Muscle layer of duodenum (tissue), 2 donors: ENCODE results near the gene ARRDC1.
"Not testable (repeated sequence)": the region's sequence is repeated elsewhere in the genome, so short reads cannot be mapped to it uniquely, and the experiment has no call there.

Experiments used
- H3K27ac ChIP-seq: one replicate; pipeline ENCODE4 v1.7.0; 2013; ENCODE audit warnings: mild to moderate bottlenecking, low read length
- H3K27me3 ChIP-seq: one replicate; pipeline ENCODE4 v1.7.0; 2013; ENCODE audit warnings: low read depth, mild to moderate bottlenecking, control low read depth, low read length
- H3K36me3 ChIP-seq, 2 donors: one replicate each; pipeline ENCODE4 v1.7.0; 2013; ENCODE audit warnings: low read length in 2 of 2, control low read depth in 1 of 2, mild to moderate bottlenecking in 1 of 2; ENCODE audit not compliant: insufficient read depth in 2 of 2, control insufficient read depth in 1 of 2
- H3K4me1 ChIP-seq, 2 donors: one replicate each; pipeline ENCODE4 v1.7.0; 2013; ENCODE audit warnings: low read length in 2 of 2, mild to moderate bottlenecking in 2 of 2, control low read depth in 1 of 2, moderate library complexity in 1 of 2; ENCODE audit not compliant: insufficient read depth in 2 of 2, control insufficient read depth in 1 of 2
- H3K4me3 ChIP-seq, 2 donors: one replicate each; pipeline ENCODE4 v1.7.0; 2013; ENCODE audit warnings: low read length in 2 of 2, low read depth in 1 of 2, mild to moderate bottlenecking in 1 of 2
- H3K9me3 ChIP-seq, 2 donors: one replicate each; pipeline ENCODE4 v1.7.0; 2013; ENCODE audit warnings: low read length in 2 of 2, control low read depth in 1 of 2, mild to moderate bottlenecking in 1 of 2; ENCODE audit not compliant: control insufficient read depth in 1 of 2
- donor health status: healthy.

The ARRDC1 gene

DNA sequence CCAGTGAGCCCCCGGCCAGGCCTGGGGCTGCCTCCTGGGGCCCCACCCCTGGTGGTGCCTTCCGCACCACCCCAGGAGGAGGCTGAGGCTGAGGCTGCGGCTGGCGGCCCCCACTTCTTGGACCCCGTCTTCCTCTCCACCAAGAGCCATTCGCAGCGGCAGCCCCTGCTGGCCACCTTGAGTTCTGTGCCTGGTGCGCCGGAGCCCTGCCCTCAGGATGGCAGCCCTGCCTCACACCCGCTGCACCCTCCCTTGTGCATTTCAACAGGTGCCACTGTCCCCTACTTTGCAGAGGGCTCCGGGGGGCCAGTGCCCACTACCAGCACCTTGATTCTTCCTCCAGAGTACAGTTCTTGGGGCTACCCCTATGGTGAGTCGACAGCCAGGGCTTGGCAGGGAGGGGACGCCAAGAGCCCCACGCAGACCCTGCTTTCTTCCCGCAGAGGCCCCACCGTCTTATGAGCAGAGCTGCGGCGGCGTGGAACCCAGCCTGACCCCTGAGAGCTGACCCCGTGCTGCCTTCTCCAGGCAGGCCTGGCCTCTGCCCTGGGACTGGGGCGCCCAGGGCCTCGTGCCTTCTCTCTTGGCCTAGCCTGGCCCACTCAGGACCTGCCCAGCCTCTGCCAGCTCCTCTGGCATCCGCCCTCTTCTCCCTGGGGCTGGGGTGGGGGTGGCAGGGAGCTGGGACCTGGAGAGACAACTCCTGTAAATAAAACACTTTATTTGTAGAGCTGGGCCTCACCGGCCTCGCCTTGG, 9.3 kb downstream of the ARRDC1 start:
- H3K9me3 ChIP-seq: no peaks in the 10 kb centered on the region
- no peak overlapping the region for H3K27ac ChIP-seq
- no peaks in the 10 kb centered on the region for H3K27me3 ChIP-seq
- peaks cover 8 to 28% of the 10 kb centered on the region in 2 donors for H3K36me3 ChIP-seq
- peaks cover 20 to 28% of the 10 kb centered on the region in 2 donors for H3K4me1 ChIP-seq
- no peak overlapping the region for H3K4me3 ChIP-seq

DNA sequence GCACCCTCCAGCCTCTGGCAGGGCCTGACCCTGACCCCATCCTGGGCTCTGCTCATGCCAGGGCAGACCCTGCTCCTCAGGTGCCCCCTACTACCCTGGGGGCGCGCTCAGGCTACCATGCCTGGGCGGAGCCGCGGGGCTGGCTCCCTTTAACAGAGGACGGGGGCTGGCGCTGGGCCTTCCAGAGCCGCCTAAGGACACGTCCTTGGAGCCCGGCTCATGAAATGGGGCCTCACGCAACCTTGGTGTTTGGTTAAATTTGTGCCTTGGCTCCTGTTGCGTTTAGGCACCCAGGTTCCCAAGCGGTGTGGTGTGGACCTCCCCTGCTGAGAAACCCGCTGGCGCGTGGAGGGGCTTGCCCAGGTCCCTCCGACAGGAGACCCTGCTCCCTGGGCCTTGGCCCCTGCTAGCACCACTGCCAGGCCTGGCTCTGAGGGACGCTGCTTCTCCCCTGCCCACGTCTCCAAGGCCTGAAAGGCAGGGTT, 9.9 kb downstream of the ARRDC1 start:
- no peaks in the 10 kb centered on the region for H3K27me3 ChIP-seq
- no peak overlapping the region for H3K4me3 ChIP-seq
- no peaks in the 10 kb centered on the region for H3K9me3 ChIP-seq
- peaks cover 23 to 34% of the 10 kb centered on the region in 2 donors for H3K4me1 ChIP-seq
- peaks cover 8 to 28% of the 10 kb centered on the region in 2 donors for H3K36me3 ChIP-seq
- H3K27ac ChIP-seq: no peak overlapping the region

DNA sequence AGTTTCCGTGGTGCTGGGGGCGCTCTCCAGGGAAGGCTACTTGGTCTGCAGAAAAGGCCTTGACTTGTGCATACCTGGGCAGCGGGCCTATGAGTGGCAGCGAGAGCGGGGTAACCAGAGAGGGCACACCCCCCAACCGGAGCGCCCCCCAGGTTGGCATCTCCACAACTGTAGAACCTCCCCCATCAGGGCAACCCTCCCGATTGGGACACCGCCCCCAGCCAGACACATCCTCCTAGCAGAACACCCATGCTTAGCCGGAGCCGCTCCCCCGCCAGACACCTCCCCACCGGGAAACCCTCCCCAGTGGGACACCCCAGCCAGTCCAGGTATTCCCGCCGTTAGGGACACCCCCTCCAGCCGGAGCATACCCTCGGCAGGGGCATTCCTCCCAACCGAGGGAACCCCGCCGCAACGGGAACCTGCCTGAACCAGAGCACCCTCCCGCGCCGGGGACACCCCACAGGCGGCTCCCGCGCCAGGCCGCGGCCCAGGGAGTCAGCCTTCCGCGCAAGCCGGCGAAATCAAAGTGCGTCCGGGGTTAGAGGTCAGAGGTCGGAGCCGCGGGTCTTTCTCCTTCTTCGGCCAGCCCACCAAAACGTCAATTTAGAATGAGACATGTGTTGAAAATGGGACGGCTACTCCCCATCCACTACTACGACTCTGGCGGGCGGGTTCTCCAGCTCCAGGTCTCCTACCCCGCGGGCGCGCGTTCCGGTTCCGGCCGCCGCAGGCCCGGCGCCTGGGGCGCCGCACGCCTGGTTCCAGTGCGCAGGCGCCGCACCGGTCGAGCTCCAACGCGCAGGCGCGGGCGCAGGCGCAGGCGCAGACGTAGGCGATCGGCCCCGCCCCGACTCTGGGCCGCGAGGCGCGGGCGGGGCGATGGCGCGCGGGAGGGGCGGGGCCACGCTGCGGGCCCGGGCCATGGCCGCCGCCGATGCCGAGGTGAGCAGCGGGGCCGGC, 12.9 kb downstream of the ARRDC1 start, which contains the start of gene EHMT1:
Gene EHMT1 (plus strand): TSS at position 901 of the 963 bp plus-strand sequence. CDS start 24 bp downstream, at position 925.
- Histone ChIP-seq H3K9me3 (no peaks in the 10 kb centered on the region), H3K4me3 (peak within 1 kb of the TSS; percentile 89 to 97), H3K27me3 (no peaks in the 10 kb centered on the region), H3K36me3 (peaks cover 8 to 28% of the 10 kb centered on the region in 2 donors), H3K27ac (peak within 1 kb of the TSS; percentile 91), H3K4me1 (peaks cover 18 to 32% of the 10 kb centered on the region in 2 donors)

DNA sequence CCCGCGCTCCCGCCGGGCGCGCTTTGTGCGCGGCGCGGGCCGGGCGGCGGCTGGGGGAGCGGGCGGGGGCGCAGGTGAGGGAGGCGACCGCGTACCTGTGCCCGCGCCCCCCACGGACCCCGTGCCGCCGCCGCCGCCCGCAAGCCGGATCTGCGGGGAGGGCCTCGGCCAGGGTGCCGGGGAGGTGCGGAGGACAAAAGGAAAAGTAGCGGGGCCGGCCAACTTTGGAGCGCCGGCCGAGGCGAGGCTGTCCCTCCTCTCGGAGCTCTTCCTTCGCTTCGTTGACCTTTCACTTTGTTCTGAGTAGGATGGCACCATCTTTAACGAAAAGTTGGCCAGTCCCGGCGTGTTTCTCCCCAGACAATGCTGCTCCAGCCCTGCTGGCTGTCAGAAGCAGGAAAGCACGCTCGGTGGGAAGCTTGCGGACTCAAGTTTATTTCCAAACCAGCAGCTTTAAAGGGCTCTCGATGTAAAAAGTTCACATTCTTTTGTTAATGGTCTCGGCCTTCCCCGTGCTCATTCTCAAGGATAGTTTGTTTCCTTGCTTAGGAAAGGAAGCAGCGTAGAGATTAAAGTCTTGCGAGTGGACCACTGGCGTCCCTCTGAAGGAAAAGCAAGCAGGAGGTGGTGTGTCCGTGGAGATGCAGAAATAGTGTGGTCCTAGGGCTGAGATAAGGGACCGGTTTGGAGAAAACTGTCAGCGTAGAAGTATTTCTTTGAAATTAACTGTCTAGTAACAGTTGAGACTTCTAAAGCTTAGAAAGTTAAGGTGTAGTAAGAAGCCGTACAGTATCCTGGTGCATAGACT, 14.0 kb downstream of the ARRDC1 start:
- Histone ChIP-seq H3K4me1 (peaks cover 18 to 31% of the 10 kb centered on the region in 2 donors), H3K9me3 (no peaks in the 10 kb centered on the region), H3K36me3 (peaks cover 8 to 18% of the 10 kb centered on the region in 2 donors), H3K27ac (peak overlapping the region; percentile 88), H3K27me3 (no peaks in the 10 kb centered on the region), H3K4me3 (peak overlapping the region; percentile 89 to 97)

DNA sequence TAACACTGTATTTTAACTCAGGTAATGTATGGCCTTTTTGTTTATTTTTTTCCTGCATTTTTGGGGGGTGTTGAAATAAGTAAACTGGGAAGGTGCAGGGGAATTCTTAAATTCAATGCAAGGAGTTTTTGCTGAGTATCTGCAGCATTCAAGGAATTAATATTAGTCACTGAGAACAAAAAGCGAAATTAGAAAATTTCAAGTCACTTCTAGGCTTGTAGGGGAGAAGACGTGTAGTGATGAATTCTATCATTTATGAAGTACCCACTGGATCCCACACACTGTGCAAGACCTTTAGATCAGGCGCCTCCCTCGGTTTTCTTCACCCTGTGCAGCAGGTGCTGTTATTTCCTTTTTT, 14.5 kb downstream of the ARRDC1 start:
- H3K27ac ChIP-seq: peak overlapping the region; percentile 88
- H3K27me3 ChIP-seq: no peaks in the 10 kb centered on the region
- H3K4me1 ChIP-seq: peaks cover 18 to 31% of the 10 kb centered on the region in 2 donors

DNA sequence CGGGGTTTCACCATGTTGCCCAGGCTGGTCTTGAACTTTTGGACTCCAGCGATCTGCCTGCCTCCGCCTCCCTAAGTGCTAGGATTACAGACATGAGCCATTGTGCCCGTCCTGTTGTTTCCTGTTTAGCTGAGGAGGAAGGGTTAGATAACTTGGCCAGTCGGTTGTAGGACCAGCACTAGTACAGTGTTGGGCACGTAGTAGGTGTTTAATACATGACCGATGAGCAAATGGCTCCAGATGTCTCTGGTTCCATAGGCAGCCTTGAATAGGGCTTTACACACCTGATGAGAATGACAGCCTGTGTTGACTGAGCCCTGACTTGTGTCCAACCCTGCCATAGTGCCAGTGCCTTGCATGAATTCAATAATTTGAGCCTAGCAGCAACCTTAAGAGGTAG, 15.1 kb downstream of the ARRDC1 start:
- Histone ChIP-seq H3K4me1 (peaks cover 18 to 31% of the 10 kb centered on the region in 2 donors), H3K27ac (no peak overlapping the region), H3K9me3 (no peaks in the 10 kb centered on the region), H3K27me3 (no peaks in the 10 kb centered on the region), H3K36me3 (peaks cover 3 to 8% of the 10 kb centered on the region in 2 donors), H3K4me3 (no peak overlapping the region)

More for the DNA sequence above, 14.5 kb downstream of the ARRDC1 start:
- Histone ChIP-seq H3K36me3 (peaks cover 8 to 14% of the 10 kb centered on the region in 2 donors), H3K9me3 (no peaks in the 10 kb centered on the region), H3K4me3 (peak overlapping the region; percentile 89 to 97)

DNA sequence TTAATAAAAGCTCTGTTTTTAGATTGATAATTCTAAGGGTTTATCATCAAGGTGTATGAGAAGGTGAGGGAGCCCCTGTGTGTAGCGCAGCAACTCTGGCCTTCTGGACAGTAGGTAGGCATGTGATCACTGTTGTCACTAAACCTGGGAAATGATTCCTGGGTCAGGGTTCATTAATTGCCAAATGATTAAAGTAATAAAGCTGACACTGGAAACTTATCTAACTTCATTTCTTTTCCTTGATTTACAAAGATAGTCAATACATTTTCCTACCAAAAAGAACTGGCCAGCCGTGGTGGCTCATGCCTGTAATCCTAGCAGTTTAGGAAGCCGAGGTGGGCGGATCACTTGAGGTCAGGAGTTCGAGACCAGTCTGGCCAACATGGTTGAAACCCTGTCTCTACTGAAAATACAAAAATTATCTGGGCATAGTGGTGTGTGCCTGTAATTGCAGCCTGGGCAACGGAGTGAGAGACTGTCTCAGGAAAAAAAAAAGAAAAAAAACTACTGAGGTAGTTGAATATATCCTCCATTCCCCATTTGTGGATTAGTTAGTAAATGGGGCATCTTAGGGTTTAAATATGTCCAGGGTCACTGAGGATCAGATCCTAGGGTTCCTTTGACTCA, 15.8 kb downstream of the ARRDC1 start:
- Histone ChIP-seq H3K36me3 (peaks cover 0 to 5% of the 10 kb centered on the region in 2 donors), H3K27me3 (no peaks in the 10 kb centered on the region), H3K4me1 (peaks cover 18 to 31% of the 10 kb centered on the region in 2 donors), H3K9me3 (no peaks in the 10 kb centered on the region), H3K27ac (no peak overlapping the region), H3K4me3 (no peak overlapping the region)

DNA sequence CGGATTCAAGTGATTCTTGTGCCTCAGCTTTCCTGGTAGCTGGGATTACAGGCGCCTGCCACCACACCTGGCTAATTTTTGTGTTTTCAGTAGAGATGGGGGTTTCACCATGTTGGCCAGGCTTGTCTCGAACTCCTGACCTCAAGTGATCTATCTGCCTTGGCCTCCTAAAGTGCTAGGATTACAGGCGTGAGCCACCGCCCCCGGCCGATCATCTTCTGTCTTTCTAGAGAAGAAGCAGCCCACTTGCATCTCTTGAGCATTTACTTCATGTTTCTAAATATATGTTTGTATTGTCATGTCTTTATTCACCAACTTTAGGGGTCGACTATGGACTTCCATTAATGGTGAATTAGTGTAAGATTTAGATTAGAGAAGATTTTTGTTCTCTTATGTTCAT, 16.7 kb downstream of the ARRDC1 start:
- H3K4me3 ChIP-seq, H3K36me3 ChIP-seq, H3K9me3 ChIP-seq, H3K27me3 ChIP-seq, H3K27ac ChIP-seq: not testable (repeated sequence)
- H3K4me1 ChIP-seq: peaks cover 18 to 34% of the 10 kb centered on the region in 2 donors

DNA sequence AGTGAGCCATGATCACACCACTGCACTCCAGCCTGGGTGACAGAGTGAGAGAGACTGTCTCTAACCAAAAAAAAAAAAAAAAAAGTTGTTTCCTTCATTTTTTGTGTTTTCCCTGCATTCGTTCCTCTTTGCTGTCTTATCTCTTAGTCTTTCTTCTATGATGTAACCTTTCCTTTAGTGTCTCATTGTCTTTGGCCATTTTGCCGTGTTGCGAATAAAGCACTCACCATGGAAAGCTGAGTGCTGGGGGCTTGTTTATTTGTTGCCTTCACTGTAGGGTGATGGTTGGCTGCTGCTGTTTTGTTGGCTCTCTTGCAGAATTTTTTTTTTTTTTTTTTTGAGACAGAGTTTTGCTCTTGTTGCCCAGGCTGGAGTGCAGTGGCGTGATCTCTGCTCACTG, 21.0 kb downstream of the ARRDC1 start:
- Histone ChIP-seq H3K4me1 (peaks cover 6 to 27% of the 10 kb centered on the region in 2 donors), H3K9me3 (no peaks in the 10 kb centered on the region)

DNA sequence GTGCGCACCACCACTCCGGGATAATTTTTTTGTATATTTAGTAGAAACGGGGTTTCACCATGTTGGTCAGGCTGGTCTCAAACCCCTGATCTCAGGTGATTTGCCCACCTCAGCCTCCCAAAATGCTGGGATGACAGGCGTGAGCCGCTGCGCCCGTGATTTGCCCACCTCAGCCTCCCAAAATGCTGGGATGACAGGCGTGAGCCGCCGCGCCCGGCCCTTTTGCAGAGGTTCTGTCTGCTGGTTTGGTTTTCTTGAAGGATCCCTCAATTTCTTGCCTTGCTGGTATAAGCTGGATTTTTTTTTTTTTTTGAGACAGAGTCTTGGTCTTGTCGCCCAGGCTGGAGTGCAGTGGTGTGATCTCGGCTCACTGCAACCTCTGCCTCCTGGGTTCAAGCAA, 21.9 kb downstream of the ARRDC1 start:
- H3K27me3 ChIP-seq, H3K4me3 ChIP-seq, H3K36me3 ChIP-seq, H3K27ac ChIP-seq, H3K9me3 ChIP-seq: not testable (repeated sequence)
- H3K4me1 ChIP-seq: peaks cover 6 to 35% of the 10 kb centered on the region in 2 donors

More for the DNA sequence above, 21.0 kb downstream of the ARRDC1 start:
- Histone ChIP-seq H3K27me3 (no peaks in the 10 kb centered on the region), H3K36me3 (no peaks in the 10 kb centered on the region), H3K4me3 (no peak overlapping the region), H3K27ac (no peak overlapping the region)
